Stimulated activated CD4-positive, alpha-beta T cell treated with anti-CD3 and anti-CD28 coated beads, Interleukin-1b, Interleukin-23, amount 100 ng/mL, for 4 hours (primary cell): ENCODE measurements around the gene NIPBL.
"Not testable (repeated sequence)": the region's sequence is repeated elsewhere in the genome, so short reads cannot be mapped to it uniquely, and the experiment has no call there.

ENCODE experiments used
- DNase-seq, 2 donors: peaks; one replicate each; pipeline ENCODE4 v3.0.0-alpha.2; 2020; ENCODE audit warnings: low read depth in 2 of 2

The NIPBL gene

GRCh38 chr5:36904677-36905076, 28.1 kb downstream of the NIPBL start:
- DNase-seq: no peak

- DNase-seq: no peak
These were observed 32.1 kb downstream of the NIPBL start for GRCh38 chr5:36908544-36909260.

DNA sequence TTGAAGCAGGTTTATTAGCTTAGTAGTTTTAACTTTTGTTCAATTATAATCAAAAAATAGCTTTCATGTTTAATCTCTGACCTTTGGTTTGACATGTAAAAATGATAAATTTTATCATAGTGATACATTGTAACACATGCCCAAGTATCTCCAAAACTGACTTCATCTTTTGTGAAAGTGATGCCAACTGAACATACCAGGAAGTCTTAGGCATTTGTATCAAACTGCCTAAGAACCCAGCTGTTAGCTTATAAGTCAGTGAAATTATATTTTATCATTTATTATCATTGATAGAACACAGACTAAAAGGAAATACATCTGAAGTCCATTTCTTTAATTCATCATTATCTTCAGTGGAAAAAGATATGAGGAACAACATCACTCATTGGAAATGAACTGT, 39.1 kb downstream of the NIPBL start:
- no peak for DNase-seq

DNA sequence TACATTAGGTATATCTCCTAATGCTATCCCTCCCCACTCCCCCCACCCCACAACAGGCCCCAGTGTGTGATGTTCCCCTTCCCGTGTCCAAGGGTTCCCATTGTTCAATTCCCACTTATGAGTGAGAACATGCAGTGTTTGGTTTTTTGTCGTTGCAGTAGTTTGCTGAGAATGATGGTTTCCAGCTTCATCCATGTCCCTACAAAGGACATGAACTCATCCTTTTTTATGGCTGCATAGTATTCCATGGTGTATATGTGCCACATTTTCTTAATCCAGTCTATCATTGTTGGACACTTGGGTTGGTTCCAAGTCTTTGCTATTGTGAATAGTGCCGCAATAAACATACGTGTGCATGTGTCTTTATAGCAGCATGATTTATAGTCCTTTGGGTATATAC, 40.0 kb downstream of the NIPBL start:
- DNase-seq: not testable (repeated sequence)

GRCh38 chr5:36917358-36917757, 40.8 kb downstream of the NIPBL start:
- DNase-seq: not testable (repeated sequence)

DNA sequence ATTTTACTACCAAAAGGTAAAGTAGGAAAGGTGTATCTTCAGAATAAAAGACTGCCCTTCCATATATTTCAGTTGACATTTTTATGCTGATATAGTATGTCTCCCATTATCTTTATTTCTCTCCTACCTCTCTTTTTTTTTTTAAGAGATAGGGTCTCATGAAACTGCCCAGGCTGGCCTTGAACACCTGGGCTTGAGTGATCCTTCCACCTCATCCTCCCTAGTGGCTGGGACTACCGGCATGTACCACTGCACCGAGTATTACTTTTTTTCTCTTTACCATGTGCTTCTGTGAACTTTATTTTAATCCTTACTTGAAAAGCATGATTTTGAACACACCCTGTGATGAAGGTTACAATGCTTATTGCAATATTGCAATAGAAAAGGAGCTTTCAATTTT, 42.7 kb downstream of the NIPBL start:
- no peak for DNase-seq

- DNase-seq: no peak
These were observed 43.1 kb downstream of the NIPBL start for GRCh38 chr5:36919650-36920049.

GRCh38 chr5:36928947-36929346, 52.4 kb downstream of the NIPBL start:
- DNase-seq: no peak

DNA sequence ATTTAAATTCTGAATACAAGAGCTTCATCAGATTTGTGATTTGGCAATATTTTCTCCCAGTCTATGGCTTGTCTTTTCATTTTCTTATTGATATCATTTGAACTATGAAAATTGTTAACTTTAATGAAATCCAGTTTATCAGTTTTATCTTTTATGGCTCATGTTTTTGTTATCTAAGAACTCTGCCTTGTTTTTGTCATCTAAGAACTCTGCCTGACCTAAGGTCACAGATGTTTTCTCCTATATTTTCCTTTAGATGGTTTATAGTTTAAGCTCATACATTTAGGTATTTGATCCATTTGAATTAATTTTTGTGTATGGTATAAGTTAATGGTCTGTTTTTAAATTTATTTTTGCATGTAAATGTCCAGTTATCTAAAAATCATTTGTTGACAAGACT, 52.9 kb downstream of the NIPBL start:
- DNase-seq: no peak

DNA sequence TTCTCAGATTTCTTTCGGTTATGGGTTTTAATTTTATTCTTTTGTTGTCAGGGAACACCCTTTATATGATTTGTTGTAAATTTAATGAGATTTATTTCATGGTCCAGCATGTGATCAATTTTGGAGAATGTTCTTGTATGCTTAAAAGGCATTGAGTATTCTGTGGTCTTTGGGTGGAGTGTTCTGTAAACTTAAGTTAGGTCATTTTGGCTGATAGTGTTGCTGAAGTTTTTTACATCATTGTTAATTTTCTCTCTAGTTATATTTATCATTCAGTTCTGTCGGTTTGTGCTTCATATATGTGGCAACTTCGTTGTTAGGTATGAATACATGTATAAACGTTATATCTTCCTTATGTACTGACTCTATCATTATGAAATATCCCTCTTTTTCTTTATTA, 55.5 kb downstream of the NIPBL start:
- no peak for DNase-seq

- DNase-seq: no peak
These were observed 56.1 kb downstream of the NIPBL start for GRCh38 chr5:36932699-36933098.

- DNase-seq: no peak
These were observed 58.3 kb downstream of the NIPBL start for GRCh38 chr5:36934740-36935356.

DNA sequence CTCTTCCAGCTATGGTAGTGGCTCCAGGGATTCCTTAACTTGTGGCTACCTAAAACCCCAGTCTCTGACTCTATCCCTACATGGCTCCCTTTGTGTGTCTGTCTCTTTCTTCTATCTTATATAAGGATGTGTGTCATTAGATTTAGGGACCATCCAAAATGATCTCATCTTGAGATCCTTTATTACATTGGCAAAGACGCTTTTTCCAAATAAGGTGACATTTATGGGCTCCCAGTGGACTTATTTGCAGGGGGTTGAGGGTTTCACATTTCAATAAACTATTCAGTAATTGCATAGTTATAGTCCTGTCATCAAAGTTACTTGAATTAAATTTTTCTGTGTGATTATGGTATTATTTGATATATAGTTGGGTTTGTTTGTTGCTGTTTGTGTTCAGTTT, 59.2 kb downstream of the NIPBL start:
- DNase-seq: no peak

GRCh38 chr5:36936309-36936708, 59.7 kb downstream of the NIPBL start:
- no peak for DNase-seq

- no peak for DNase-seq
These were observed 61.6 kb downstream of the NIPBL start for GRCh38 chr5:36938129-36938528.

- no peak for DNase-seq
These were observed 63.6 kb downstream of the NIPBL start for GRCh38 chr5:36939969-36940858.

- no peak for DNase-seq
These were observed 67.0 kb downstream of the NIPBL start for GRCh38 chr5:36943584-36943983.

- no peak for DNase-seq
These were observed 67.5 kb downstream of the NIPBL start for GRCh38 chr5:36944024-36944423.

DNA sequence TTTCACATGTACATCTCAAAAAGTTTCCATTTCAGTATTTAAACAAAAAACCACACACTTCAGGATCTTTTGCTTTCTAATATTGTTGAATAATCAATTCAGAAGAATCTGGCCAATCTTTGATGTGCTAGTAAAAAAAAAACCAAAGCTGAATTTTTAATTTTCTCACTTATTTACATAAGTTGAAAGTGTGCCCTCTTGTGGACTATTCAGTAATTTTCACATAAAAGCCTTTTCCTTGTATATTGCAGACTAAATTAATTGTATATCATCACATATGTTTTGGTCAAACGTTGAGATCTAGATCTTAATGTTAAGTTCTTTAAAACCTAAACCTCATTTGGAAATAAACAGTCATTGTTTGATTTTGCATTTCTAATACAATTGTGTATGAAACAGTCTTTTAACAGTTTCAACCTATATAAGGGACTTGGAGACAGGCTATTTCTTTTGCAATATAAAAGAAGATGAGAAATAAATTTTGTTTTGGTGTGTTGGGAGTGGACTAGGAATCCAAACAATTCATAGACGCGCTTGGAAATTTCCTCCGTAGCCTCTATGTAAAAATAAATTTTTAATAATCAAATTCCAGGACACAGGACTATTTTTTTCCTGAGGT, 68.1 kb downstream of the NIPBL start:
- DNase-seq: no peak

- no peak for DNase-seq
These were observed 69.1 kb downstream of the NIPBL start for GRCh38 chr5:36945687-36946086.

- DNase-seq: no peak
These were observed 69.5 kb downstream of the NIPBL start for GRCh38 chr5:36946101-36946500.

GRCh38 chr5:36948041-36948440, 71.5 kb downstream of the NIPBL start:
- no peak for DNase-seq
